ENCODE results near the gene TMEM169.
A peak's percentile ranks its signal among the peaks of the same experiment; 100 is the strongest.

Gene TMEM169, protein sequence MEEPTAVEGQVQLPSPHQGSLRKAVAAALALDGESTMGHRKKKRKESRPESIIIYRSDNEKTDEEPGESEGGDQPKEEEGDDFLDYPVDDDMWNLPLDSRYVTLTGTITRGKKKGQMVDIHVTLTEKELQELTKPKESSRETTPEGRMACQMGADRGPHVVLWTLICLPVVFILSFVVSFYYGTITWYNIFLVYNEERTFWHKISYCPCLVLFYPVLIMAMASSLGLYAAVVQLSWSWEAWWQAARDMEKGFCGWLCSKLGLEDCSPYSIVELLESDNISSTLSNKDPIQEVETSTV

DNA sequence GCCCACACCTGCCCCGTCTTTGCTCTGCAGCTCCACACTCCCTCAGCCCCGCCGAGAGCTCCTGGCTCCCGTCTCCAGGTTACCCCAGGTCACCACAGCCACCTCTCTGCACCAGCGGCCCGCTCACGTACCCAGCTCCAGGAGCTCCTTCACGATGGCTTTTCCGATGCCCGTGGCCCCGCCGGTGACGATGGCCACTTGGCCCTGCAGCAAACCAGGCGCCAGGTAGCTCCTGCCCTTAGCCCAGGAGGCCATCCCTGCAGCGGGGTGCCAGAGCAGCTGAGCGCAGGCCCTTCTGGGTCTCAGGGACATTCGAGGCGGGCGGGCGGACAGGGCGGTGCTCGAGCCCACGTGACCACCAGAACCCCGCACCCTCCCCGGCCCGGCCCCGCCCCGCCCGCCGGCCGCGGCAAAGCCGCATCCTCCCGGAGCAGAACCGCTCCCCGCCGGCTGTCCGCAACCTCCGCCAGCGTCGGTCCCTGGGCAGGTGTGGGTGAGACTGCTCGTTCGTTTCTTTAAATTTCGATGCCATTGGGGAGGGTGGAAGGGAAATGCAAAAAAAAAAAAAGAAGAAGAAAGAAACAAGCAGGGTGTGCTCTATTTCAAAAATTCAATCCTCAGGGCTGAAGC is at the start of gene TMEM169, which contains the start of gene PECR:
TSS of gene TMEM169 (plus strand) at position 433 of the 630 bp plus-strand sequence. CDS start 14,045 bp downstream, outside the sequence.
TSS of gene PECR (minus strand) at position 323 of the 630 bp plus-strand sequence. CDS start at position 255, 68 bp downstream.
- peak; percentile 73 for DNase-seq

DNA sequence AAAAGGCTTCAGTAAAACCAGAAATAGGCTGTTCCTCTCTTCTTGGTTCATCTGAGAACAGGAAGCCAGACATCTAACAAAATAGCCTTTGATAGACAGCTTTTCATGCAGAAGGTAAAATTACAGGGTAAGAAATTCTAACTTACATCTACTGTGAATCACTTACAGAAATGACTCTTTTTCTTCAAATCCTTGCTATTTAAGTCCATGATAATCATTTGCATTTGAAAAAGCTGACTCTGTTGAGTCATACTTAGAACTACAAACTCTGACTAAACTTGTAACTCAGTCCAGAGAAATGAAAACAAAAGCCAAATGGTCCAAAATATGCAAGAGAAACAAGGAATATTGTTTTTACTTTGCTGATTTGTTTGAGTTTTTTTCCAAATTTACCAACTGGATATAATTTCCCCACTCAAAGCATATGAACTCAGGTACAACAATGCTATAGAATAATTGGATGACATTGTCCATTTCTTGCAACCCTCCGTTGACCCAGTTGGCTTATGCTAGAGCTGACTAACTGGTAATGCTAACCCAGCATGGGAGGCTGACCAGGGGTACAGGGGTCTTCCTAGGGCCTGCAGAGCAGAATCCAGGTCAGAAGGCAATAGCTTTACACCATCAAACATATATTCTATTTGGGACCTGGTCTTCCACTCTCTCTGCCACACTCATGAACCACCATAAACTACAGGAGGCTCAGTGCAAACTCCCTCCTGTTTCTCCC is 49.6 kb upstream of the TMEM169 start:
- DNase-seq, result no peak

DNA sequence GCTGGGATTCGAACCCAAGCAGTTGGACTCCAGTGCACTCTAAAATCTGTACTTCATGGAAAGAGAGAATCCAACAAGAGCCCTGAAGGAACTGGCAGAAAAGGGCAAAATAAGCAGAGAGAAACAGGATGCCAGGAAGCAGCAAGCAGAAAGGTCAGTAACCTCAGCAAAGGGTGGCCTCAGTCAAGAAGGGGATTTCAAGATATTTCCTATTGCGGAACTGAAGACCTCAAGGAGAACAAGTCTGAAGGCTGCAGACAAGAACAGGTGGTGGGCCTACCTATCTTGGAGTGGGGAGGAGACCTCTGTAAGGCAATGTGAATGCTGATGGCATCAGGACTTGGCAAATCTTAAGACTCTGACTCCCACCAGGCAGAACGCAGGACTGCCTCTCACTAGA is 48.3 kb upstream of the TMEM169 start:
- no peak for DNase-seq

DNA sequence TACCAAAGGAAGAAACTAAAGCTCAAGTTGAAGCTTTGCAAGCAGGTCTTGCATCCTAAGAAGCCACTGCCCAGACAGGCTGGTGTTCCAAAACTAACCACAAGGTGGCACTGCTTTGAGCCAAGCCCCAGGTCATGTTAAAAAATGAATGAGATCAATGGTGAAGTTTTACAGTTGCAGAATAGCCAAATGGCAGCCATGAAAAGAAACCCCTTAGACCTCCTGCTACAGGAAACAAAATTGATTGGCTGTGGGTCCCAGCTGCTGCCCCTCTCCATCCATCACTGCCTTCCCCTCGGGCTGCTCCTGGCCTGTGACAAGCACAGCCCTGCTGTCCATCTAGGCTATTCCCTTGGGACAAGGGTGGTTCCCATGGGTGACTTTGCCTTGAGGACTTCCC is 47.7 kb upstream of the TMEM169 start:
- peak; percentile 78 for DNase-seq

DNA sequence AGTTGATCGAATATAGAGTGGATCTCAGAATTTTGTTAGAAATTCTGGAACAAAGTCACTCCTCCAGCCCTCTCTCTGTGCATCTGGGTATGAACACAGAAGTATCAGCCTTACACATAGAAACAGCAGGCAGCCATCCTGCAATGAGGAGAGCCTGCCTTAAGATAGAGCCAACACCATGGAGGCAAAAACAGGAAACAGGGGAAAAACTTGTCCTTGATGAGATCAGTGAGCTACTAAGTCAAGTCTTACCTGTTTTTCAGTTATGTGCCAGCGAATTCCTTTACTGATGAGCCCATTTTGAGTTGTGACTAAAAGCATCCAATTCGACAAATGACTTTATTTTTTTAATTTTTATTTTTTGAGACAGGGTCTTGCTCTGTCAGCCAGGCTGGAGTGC is 41.8 kb upstream of the TMEM169 start:
- no peak for DNase-seq

DNA sequence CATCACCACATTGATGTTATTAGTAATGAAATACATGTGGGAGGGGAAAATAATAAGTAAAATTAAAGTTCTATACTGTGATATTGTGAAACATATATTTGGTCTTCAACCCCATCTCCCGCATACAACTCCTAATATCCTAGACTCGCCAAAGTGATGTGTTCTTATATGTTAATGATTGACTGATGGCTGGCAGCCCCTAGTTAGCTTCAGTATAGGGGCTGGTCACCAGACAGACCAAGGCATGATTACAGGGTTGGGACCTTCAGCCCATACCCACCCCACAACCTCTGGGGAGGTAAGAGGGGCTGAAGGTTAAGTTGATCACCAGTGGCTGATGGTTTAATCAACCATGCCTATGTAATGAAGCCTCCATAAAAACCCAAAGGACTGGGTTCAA is 40.3 kb upstream of the TMEM169 start:
- no peak for DNase-seq

DNA sequence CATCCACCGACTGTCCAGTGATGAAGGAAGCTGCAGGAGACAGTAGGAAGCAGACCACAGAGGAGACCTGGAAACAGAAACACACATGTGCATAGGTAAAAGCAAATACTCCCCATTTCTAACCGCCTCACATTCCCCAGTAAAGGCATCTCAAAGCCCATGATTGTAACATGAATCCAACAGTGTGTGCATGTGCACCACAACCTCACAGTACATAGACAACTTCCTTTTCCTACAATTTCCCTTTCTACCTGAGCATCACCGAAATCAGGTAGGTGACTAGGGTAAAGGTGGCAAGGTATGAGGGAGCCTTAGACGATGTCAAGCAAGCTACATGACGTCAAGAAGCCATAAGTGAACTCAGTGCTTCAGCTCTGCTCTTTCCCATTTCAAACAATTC is 37.8 kb upstream of the TMEM169 start:
- DNase-seq, result no peak

DNA sequence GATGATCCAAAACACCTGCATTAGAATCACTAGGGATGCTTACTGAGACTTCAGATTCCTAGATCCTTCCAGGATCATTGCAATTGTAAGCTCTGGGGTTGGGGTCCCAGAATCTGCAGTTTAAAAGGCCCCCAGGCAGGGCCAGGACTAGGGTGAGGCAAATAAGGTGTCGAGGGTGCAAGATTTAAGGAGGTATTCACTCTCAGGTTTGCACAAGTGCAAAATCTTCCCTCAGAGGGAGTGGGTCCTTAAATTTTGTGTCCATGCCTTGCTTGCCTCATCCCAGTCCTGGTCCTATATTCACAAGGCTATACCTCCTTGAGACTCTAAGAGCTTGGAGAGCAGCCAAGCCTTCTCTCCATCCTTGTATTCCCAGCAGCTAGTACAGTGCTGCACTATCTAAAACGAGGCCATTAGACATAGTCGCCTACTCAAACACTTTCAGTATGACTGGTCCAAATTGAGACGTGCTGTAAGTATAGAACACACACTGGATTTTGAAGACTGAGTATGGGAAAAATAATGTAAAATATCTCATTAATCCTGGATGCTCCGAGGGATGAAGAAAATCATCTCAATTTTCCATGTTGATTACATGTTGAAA is 36.7 kb upstream of the TMEM169 start:
- DNase-seq, result no peak

DNA sequence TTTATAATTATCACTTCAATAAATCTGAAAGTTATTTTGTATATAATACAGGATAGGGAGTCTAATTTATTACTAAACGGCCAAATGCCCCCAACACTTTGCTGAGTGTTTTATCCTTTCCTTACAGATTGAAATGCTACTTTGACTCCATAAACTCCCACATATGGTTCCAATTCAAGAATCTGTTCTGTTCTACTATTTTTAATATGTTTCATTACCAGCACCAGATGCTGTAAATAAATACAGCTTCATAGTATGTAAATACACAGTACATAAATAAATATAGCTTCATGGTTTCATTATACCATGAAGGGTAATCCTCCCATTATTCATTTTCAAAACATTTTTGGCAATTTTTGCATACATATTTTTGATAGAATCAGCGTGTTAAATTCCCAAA is 34.3 kb upstream of the TMEM169 start:
- DNase-seq, result no peak

DNA sequence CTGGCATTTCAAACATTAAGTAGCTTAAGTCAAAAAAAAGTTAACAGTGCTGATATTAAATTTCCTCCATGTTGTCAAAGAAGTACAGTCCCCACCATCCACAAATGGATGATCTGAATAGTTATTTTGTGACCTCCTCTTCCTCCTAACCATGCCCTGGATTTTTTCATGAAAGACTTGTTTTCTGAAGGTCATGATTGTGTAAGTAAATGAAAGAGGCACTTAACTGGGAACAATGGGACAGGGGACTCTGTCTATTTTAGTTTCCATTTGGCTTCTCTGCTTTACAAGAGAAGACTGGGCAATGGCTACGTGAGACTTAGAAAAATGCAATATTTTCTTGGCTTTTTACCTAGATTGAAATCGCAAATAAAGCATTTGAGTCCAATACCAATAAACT is 32.3 kb upstream of the TMEM169 start:
- DNase-seq, result no peak

DNA sequence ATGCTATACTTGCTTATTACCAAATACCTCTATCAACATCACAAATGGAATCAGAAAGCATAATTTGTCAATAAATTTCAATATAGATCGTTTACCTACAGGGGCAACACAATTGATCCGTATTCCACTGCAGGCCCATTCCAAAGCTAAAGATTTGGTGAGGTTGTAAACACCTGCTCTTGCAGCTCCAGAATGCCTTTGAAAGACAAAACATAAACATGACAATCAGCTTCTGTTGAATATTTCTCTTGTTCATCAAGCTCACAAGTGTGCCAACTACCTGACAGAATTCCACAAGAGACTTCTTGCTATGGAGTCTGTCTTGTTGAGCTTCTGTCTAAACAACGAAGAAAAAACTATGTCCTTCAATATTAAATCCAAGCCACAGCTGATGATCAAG is 30.4 kb upstream of the TMEM169 start:
- DNase-seq, result no peak

DNA sequence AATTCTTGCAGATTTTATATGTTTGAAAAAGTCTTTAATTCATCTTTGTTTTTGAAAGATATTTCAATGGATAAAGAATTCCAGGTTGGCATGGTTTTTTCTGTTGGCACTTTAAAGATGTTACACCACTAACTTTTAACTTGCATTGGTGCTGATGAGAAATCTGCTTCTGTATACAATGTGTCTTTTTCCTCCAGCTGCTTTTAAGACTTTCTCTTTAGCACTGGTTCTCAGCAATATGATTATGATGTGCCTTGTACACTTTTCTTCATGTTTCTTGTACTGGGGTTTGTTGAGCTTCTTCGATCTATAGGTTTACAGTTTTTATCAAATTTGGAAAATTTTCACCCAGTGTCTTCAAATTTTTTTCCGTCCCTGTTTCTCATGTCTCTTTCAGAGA is 29.3 kb upstream of the TMEM169 start:
- DNase-seq, result no peak

DNA sequence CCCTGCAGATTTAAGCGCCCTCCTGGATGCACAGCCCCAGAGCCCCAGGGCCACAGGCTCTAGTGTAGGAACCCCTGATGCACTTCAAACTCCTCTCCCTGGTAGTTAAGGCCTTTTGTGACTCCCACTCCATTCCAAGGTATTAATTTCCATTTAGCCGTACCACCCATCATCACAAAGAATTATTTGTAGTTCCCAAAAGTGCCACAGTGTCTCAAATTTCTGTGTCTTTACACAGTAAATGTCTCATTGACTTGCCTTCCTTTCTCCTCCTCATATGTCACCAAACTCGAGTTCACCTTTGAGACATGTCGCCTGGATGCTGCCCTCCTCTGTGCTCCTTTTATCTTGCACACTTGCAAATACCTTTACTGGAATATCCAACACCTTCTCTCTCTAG is 26.0 kb upstream of the TMEM169 start:
- no peak for DNase-seq

DNA sequence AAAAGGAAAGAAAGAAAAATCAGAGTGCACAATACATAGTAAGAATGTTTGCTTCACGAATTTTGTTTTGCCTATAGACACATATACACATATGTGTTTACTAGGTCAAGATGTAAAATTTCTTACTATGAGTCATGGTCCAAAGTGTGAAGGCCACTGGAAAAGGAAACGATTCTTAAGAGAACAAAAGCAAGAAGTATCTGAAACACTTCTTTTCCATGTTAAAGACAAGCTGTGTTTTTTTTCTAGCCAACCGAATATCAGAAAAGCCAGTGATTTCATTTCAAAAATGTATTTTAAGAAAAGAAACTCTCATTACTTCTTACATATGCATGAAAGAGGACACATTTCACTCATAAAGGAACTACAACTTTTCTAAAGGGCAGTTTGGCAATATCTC is 25.0 kb upstream of the TMEM169 start:
- DNase-seq, result no peak

DNA sequence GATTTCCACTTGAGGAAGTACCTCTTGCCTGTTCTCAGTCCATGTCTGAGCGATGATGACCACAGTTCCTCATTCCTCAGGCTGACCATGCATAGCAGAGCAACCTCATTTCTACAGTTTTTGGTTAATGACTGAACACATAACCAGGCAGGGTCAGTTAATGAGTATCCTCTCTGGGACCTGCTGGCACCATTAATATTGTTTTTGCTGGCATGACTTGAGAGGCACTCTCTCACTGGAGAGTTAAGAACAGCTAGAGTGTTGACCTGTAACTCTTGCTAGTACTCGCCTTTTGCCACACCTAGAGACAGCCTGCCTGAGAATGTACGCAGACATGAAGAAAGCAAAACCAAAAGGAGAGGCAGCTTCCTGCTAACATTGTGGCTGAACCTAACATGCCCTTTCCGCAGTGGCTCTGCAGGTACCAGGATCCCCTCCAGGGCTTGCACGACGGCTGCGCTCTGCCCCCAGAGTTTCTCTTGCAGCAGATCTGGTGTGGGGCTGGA is 24.0 kb upstream of the TMEM169 start:
- DNase-seq, result peak; percentile 57

DNA sequence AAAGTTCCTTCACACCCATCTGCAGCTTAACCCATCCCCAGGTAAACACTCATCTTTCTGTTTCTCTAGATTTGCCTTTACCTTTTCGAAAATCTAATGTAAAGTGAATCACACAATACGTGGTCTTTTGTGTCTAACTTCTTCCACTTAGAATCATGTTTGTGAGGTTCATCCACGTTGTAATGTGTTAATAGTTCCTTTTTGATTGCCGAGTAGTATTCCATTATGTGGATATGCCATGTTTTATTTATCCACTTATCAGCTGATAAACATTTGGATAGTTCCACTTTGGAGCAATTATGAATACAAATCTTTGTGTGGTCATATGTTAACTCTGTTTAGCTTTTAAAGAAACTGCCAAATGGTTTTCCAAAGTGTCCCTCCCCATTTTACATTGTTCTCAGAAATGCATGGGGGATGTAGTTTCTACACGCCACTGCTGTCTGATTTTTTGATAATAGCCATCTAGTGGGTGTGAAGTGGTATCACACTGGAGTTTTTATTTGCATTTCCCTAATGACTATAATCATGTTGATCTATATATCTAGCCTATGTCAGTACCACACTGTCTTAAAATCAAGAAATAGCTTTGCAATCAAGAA is 22.4 kb upstream of the TMEM169 start:
- no peak for DNase-seq

DNA sequence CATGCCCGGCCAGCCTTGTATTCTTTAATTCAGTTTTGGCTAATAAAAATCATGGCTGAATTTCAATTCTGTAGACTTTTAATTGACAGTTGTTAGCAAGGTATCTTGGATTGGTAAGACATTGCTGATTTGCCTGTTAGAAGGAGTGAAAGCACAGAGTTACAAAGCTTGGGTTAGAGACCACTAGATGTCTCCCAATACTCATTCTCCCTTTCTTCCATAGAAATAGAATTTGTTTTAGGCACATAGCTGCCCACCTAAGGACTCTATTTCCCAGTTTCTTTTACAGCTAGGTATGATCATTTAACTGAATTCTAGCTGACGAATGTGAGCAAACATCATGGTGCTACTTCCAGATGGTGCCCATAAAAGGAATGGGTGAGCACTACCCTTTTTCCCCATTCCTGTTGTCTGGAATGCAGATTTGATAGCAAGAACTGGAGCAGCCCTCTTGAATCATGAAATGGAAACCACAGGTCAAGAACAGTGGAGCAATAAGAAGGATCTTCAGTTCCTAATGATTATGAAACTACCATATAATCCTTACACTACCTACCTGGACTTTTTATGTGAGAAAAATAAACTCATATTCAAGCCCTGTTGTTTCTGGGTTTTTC is 17.6 kb upstream of the TMEM169 start:
- DNase-seq, result no peak

DNA sequence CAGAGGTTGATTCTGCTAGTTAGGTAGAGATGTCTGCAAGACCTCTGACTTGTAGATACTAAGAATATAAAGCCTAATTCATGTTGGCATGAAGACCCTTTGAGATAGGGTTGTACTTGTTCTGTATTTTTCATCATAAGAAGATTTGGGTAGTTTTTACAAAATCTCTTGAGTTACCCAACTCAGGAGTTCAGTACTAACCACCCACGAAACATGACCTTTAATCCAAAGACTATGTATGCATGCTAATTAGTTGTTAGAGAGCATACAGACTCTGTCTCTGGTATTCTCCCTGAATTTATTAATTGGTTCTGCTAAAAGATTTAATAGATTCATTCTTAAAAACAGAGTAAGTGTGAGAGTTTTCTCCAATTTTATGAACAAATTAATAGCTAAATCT is 17.1 kb upstream of the TMEM169 start:
- DNase-seq, result no peak

DNA sequence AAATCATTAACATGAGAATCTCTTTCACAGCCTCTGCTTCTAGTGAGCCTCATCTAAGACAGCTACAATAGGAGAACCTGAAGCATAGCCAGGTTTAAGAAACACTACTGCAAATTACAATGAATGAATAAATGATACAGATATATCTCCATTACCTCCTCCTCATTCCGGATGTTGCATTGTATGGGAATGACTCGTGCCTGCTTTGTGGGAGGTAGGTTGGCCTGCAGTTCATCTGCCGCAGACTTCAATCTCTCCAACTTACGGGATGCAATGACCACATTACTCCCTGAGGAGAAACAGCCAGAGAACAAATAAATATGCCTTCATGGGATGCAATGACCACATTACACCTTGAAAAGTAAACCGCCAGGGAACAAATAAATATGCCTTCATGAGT is 15.5 kb upstream of the TMEM169 start:
- DNase-seq, result no peak

DNA sequence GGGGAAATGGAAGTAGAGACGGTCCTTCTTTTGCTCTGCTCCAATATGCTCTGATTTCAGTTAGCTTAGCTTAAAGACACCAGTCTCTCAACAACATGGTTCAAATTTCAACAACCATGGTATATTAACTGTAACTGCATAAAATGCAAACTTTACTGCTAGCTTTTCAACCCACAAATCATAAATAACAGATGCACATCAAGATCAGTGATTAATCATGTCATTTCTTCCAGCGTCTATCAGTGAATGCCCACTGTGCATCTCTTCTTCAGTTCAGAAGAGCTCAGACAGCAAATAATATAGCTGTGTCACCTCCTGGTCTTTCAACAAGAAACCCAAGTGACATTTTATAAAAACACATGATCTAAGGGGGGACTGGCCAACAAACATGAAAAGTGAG is 12.7 kb upstream of the TMEM169 start:
- DNase-seq, result no peak

DNA sequence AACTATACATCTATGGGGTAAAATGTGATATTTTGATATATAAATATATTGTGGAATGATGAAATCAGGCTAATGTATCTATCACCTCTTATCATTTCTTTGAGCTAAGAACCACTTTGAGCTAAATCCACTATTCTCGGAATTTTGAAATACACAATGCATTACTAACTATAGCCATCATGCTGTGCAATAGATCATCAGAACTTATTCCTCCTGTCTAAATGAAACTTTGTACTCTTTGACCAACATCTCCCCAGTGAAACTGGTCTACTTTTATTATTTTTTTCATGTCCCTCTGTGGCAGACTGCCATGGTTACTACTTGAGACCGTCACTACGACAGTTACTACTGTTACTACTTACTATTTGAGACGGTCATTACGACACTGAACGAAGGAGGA is 11.5 kb upstream of the TMEM169 start:
- no peak for DNase-seq

DNA sequence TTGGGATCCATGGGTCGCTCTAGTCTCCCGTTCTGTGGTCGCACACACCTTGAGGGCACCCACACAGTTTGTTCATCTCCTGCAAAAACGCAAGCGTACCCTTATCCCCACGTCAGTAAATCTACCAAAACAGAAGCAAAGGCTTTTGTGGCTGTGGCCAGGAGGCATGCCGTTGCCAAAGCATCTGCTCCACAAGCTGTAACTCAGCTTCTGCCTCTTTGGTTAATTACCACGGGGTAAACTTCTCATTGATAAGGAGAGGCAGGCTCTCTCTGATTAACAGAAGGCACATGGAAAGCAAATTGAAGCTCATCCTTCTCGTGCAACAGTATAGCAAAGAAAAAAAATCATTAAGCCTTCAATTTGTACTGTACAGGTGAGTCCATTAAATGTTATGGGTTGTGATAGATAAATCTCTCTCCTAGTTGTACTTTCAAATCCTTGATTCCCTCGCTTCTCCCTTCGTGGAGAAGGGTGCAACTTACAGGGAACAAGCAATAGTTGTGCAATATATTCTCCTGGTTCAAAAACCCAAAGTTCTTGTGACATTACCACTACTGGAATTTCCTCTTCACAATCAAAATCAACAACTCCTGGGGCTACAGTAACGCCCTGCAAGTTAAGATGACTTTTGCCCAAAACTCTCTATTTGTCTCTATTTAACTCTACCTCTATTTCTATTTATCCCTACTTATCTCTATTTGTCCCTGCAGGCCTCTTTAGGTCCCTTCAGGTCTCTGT is 10.4 kb upstream of the TMEM169 start:
- no peak for DNase-seq

All from activated T-cell treated with anti-CD3 and anti-CD28 coated beads, Interleukin-2, amount 50 U/mL, for 1 hour (primary cell).